B cell (primary cell): ENCODE results near the gene UTP25. TPM values are rescaled to one million over a fixed set of nuclear protein-coding genes. Genes with fewer than 3 reads are reported as not detected.

Experiments
- ATAC-seq: fragments of 200-7000 bp; cut with Tn5 transposase; one replicate; pipeline ENCODE4 v1.10.0; 2021; ENCODE audit warnings: low read depth, mild to moderate bottlenecking, moderate number of reproducible peaks, moderate library complexity
- CTCF ChIA-PET: fragments of 350-600 bp; sonication (Branson Sonifier 250); formaldehyde crosslinking; loops from one replicate; lab custom pipeline; 2021; ENCODE audit warnings: antibody characterized with exemption, inconsistent platforms; lab: Charles Lee
- POLR2A ChIA-PET: fragments of 350-600 bp; sonication (Branson Sonifier 250); formaldehyde crosslinking; loops from one replicate; lab custom pipeline; 2021; ENCODE audit warnings: antibody characterized with exemption; lab: Charles Lee
- DNase-seq: peaks from one replicate; pipeline ENCODE4 v3.0.0; 2013
- H2AFZ ChIP-seq: 2 replicates; pipeline ENCODE4 v1.6.1; 2012; ENCODE audit warnings: mild to moderate bottlenecking, low read depth, low read length; ENCODE audit not compliant: insufficient read depth, poor library complexity, severe bottlenecking
- H3K27ac ChIP-seq, 2 donors: 1 replicate in 1 of 2; 2 replicates in 1 of 2; pipeline ENCODE4 v1.5.1; 2012 to 2013; ENCODE audit warnings: low read length in 2 of 2, mild to moderate bottlenecking in 2 of 2, moderate library complexity in 1 of 2
- H3K27me3 ChIP-seq, 4 experiments: fragments of 200-600 bp in 1 of 4; sonication (generic) in 1 of 4; replicated peaks in 1 of 4; 1 replicate in 2 of 4; 2 replicates in 2 of 4; pipeline versions ENCODE4 v1.6.1 to v1.7.0; 2013 to 2016; ENCODE audit warnings: low read length in 3 of 4, mild to moderate bottlenecking in 2 of 4, mixed read lengths in 1 of 4, moderate library complexity in 1 of 4; ENCODE audit not compliant: insufficient read depth in 4 of 4, control insufficient read depth in 3 of 4; ENCODE audit errors: control extremely low read depth in 1 of 4
- H3K36me3 ChIP-seq, 2 experiments: replicated peaks in 1 of 2; 1 replicate in 1 of 2; 2 replicates in 1 of 2; pipeline versions ENCODE4 v1.6.1 to v1.7.1; 2013; ENCODE audit warnings: low read length in 1 of 2; ENCODE audit not compliant: insufficient read depth in 2 of 2, control insufficient read depth in 1 of 2; ENCODE audit errors: control extremely low read depth in 1 of 2, extremely low read depth in 1 of 2
- H3K4me1 ChIP-seq, 2 donors: fragments of 200-600 bp in 1 of 2; sonication (generic) in 1 of 2; 1 replicate in 1 of 2; 2 replicates in 1 of 2; pipeline versions ENCODE4 v1.5.1 to v1.6.1; 2013 to 2017; ENCODE audit warnings: low read length in 2 of 2; ENCODE audit not compliant: control insufficient read depth in 2 of 2, insufficient read depth in 2 of 2
- H3K4me2 ChIP-seq: replicated peaks from 2 replicates; pipeline ENCODE3; 2012; ENCODE audit warnings: mild to moderate bottlenecking, low read depth, low read length; ENCODE audit not compliant: poor library complexity, severe bottlenecking
- H3K4me3 ChIP-seq, 5 experiments: fragments of 200-600 bp in 1 of 5; sonication (generic) in 1 of 5; 1 replicate in 3 of 5; 2 replicates in 2 of 5; pipeline versions ENCODE4 v1.5.1 to v1.7.0; 2011 to 2016; ENCODE audit warnings: low read length in 4 of 5, mild to moderate bottlenecking in 4 of 5, low read depth in 2 of 5, control low read depth in 1 of 5, moderate library complexity in 1 of 5; ENCODE audit not compliant: insufficient read depth in 1 of 5; ENCODE audit errors: control extremely low read depth in 1 of 5, extremely low read depth in 1 of 5
- H3K79me2 ChIP-seq: fragments of 200-600 bp; sonication (generic); one replicate; pipeline ENCODE4 v1.6.0; 2016; ENCODE audit warnings: low read length; ENCODE audit not compliant: control insufficient read depth, insufficient read depth
- H3K9ac ChIP-seq: fragments of 200-600 bp; sonication (generic); 2 replicates; pipeline ENCODE4 v1.6.1; 2017; ENCODE audit warnings: mild to moderate bottlenecking, low read length, moderate library complexity
- H3K9me3 ChIP-seq, 3 donors: one replicate each; pipeline versions ENCODE4 v1.6.1 to v1.7.1; 2013; ENCODE audit warnings: low read length in 2 of 3; ENCODE audit not compliant: control insufficient read depth in 2 of 3, insufficient read depth in 1 of 3; ENCODE audit errors: control extremely low read depth in 1 of 3
- H4K20me1 ChIP-seq: 2 replicates; pipeline ENCODE4 v1.6.0; 2012; ENCODE audit warnings: mild to moderate bottlenecking, low read length; ENCODE audit not compliant: insufficient read depth, control insufficient read depth, poor library complexity, severe bottlenecking
- H3K27ac Mint-ChIP-seq: one replicate; pipeline ENCODE4 v1.8.0; 2021; ENCODE audit warnings: mixed read lengths
- H3K27me3 Mint-ChIP-seq: one replicate; pipeline ENCODE4 v1.8.0; 2021; ENCODE audit warnings: mixed read lengths
- H3K4me1 Mint-ChIP-seq: one replicate; pipeline ENCODE4 v1.8.0; 2021; ENCODE audit warnings: mixed read lengths
- H3K4me3 Mint-ChIP-seq: one replicate; pipeline ENCODE4 v1.8.0; 2021; ENCODE audit warnings: mixed read lengths
- H3K9me3 Mint-ChIP-seq: one replicate; pipeline ENCODE4 v1.8.0; 2022; ENCODE audit warnings: mixed read lengths; ENCODE audit not compliant: insufficient read depth
- CTCF ChIP-seq: fragments of 200-600 bp; IDR thresholded peaks from one replicate; pipeline ENCODE4 v1.8.0; 2022; ENCODE audit warnings: antibody characterized with exemption, mild to moderate bottlenecking
- EZH2 ChIP-seq: IDR thresholded peaks from 2 replicates; pipeline ENCODE4 v1.6.1; 2012; ENCODE audit warnings: borderline replicate concordance, low read depth, mild to moderate bottlenecking, moderate library complexity, low read length; ENCODE audit not compliant: insufficient read depth, poor library complexity, severe bottlenecking
- WGBS: methylation state at CpG from one replicate; pipeline ENCODE4 v1.1.5; 2013; ENCODE audit warnings: missing lambda C conversion rate; ENCODE audit not compliant: insufficient coverage; 5-methylcytosine and 5-hydroxymethylcytosine counted together
- intact Hi-C: fragments of 100-400 bp; cut with micrococcal nuclease; formaldehyde crosslinking; loops from one replicate; pipeline ENCODE4 v1.10.0; 2022
- polyA plus RNA-seq: library from polyadenylated mRNA; depleted of rRNA; stranded (reverse); fragments of >200 nt; gene quantifications from 2 replicates; pipeline ENCODE4 v1.2.3, GENCODE V29; 2012
- total RNA-seq, 2 donors: library from RNA; stranded (reverse); fragments of 120-200 nt in 1 of 2; gene quantifications; 1 replicate in 1 of 2; 2 replicates in 1 of 2; pipeline versions ENCODE4 v1.2.3 to v1.2.4, GENCODE V29; 2013 to 2022

Gene UTP25
- total and polyA plus RNA-seq, 2 donors (not counting 1 experiment from before 2014, with no cell fraction given): 6.2 to 16.6 TPM

GRCh38 chr1:209882942-209883340, 55.2 kb downstream of the UTP25 start:
- intact Hi-C loops: no loop called here
- H3K4me1 Mint-ChIP-seq: no peaks in the 10 kb centered on the region
- Histone ChIP-seq H2AFZ (no peak overlapping the region), H3K4me3 (no peak overlapping the region), H3K9me3 (no peaks in the 10 kb centered on the region), H3K9ac (no peak overlapping the region), H3K27ac (no peak overlapping the region), H3K79me2 (no peaks in the 10 kb centered on the region), H4K20me1 (no peaks in the 10 kb centered on the region), H3K4me1 (no peaks in the 10 kb centered on the region), H3K36me3 (no peaks in the 10 kb centered on the region), H3K27me3 (peaks cover 0 to 8% (median 3%) of the 10 kb centered on the region in 4 experiments), H3K4me2 (no peak overlapping the region)
- no peak overlapping the region for H3K4me3 Mint-ChIP-seq
- no CpG with 5 or more reads among the region's 2 CpGs for WGBS
- no peak for DNase-seq
- H3K9me3 Mint-ChIP-seq: no peaks in the 10 kb centered on the region
- H3K27me3 Mint-ChIP-seq: peaks cover 41% of the 10 kb centered on the region
- TF ChIP-seq EZH2 (no peak), CTCF (no peak)
- ATAC-seq: no peak
- H3K27ac Mint-ChIP-seq: no peak overlapping the region
- ChIA-PET CTCF (no interaction called here), POLR2A (no interaction called here)

DNA sequence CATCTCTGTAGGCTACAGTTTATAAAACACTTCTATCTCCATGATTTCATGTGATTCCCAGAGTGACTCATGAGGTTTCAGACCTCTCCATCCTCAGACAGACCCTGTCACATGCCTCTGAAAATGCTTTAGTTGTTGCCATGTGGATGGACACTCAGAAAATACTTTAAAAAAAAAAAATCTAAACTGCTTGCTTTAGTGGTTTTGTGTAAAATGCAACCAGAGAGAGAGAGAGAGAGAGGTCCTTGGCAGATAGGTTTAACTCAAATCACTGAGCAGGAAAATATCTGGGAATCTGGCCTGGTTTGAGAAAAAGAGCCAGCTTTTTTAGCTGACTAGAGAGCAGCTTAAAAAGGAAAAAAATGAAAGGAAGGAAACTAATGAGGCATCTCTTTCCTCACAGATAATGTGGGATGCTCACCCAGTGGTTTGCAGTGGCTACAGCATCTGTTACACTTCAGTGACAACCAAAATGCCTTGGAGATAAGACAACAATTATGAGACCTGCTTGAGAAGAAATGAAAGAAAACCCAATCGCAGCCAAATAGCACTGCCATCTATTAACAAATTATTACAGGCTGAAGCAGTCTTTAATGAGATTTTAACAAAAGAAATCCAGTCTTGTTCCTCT, 55.7 kb downstream of the UTP25 start:
- CTCF ChIA-PET: no interaction called here
- Histone ChIP-seq H3K9me3 (no peaks in the 10 kb centered on the region), H3K4me1 (no peaks in the 10 kb centered on the region), H3K9ac (no peak overlapping the region), H3K27ac (no peak overlapping the region), H3K36me3 (no peaks in the 10 kb centered on the region), H3K27me3 (peaks cover 0 to 8% (median 3%) of the 10 kb centered on the region in 4 experiments), H3K4me3 (no peak overlapping the region), H4K20me1 (no peaks in the 10 kb centered on the region), H2AFZ (no peak overlapping the region), H3K4me2 (no peak overlapping the region), H3K79me2 (no peaks in the 10 kb centered on the region)
- POLR2A ChIA-PET: no interaction called here
- intact Hi-C loops: no loop called here
- Mint-ChIP-seq H3K27me3 (peaks cover 40% of the 10 kb centered on the region), H3K27ac (no peak overlapping the region), H3K4me3 (no peak overlapping the region), H3K4me1 (no peaks in the 10 kb centered on the region), H3K9me3 (no peaks in the 10 kb centered on the region)
- no CpG with 5 or more reads among the region's 1 CpG for WGBS
- ATAC-seq (no peak), DNase-seq (no peak)
- TF ChIP-seq EZH2: no peak
- TF ChIP-seq CTCF: no peak
